ENCODE measurements around the gene CSTPP1.
A peak's percentile ranks its signal among the peaks of the same experiment; 100 is the strongest.
"Not testable (repeated sequence)": the region's sequence is repeated elsewhere in the genome, so short reads cannot be mapped to it uniquely, and the experiment has no call there.

CSTPP1 gene

DNA sequence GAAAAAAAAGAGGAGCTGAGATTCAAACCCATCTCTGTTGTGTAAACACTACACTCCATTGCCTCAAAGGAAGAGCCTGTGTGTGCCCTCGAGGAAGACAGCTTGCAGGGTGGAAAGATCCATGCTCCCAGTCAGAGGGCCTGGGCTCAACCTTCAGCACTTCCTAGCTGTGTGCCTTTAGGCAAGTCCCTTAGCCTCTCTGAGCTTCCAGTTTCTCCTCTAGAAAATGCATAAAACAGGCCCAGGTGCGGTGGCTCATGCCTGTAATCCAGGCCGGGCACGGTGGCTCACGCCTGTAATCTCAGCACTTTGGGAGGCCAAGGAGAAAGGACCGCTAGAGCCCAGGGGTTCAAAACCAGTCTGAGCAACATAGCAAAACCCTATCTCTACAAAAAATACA is 244.7 kb downstream of the CSTPP1 start:
- DNase-seq (ENCODE audit: low spot score) = no peak

DNA sequence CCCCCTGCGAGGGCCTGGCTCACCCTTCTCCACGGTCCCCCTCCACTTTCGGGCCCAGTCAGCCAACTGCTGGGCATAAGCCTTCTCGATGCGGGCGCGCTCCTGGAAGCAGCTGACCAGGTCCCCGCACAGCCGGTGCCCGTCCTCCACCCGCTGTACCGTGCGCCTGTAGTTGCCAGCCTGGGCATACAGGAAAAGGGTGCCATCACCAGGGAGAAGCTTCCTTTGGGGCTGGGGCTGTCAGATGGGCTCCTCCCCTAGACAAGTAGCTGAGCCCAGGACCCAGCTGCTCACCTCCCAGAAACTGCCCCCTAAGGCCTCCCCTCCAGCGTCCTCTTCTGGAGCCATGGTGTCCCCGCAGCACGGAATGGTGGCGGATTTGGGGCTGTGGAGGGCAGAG is 245.8 kb downstream of the CSTPP1 start:
- no peak for DNase-seq (ENCODE audit: low spot score)

DNA sequence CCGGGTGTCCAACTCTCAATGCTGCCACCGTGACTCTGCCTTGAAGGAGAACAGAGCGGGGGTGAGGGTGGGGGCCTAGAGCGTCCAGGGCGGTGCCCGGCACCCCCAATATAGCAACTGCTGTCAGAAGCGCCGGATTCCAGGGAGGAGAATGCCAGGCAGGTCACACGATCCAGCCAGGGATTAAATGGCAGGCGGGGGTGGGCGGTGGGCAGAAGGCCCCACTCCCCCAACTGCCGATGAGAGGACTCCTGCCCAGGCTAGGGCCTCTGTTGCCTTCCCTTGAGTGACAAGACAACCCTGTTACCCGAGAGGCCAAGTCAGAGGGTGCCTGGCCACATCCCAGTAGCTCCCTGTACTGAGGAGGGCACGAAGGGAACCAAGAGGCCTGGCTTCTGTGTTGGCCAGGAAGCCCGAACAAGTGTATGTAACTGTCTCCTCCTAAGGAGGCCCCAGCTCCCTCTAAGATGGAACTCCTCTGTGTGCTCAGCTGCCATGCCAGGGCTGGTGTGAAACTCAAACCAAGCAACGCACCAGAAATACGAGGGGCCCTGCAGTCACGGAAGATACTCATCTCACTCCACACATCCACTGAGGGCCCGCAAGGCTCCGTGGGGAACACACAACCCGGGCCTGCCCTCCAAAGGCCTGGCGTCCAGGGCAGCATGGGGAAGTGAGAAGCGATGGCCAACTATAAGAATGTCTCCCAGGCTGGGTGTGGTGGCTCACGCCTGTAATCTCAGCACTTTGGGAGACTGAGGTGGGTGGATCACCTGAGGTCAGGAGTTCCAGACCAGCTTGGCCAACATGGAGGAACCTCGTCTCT is 246.7 kb downstream of the CSTPP1 start:
- DNase-seq (ENCODE audit: low spot score) = no peak

DNA sequence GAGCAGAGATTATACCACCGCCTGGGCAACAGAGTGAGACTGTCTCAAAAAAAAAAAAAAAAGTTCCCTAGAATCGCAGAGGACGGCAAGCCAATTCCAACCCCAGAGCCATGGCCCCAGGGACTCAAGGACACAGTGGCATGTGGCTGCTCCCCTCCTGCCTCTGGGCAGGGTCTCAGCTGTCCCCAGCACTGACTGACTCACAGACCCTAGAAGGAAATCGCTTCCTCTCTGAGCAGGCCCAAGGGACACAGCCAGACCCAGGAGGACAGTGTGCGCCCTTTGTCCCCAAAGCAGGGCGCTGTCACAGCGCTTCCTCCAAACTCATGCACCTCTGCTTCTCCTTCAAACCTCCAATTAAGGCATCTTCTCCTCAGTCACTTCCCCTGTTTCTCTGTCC is 247.4 kb downstream of the CSTPP1 start:
- no peak for DNase-seq (ENCODE audit: low spot score)

DNA sequence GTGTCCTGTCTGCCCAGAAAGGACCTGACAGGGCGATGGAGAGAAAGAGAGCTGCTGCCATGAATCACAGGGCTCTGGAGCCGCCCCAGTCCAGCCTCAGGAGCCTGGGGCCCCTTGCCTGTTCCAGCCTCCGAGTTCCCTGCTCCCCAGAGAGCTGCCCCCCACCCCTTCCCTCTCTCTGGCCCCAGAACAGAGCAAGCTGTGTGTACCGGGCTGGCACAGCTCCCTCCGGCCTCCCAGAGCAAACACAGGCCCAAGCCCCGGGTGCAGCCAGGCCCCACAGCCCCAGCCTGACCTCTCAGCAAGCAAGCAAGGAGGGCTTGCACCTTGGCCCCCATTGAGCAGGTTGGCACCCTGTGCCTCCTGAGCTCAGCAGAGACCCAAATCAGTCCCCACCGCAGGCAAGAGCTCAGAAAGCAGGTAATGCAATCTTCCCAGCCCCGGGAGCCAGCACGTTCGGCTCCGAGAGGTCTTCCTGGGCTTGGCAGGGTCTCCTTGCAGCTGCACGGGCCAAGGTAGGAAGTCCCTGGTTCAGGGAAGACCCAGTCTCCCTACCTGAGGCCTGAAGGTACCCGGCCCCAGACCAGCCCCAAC is 248.2 kb downstream of the CSTPP1 start:
- DNase-seq (ENCODE audit: low spot score) = peak; percentile 94

DNA sequence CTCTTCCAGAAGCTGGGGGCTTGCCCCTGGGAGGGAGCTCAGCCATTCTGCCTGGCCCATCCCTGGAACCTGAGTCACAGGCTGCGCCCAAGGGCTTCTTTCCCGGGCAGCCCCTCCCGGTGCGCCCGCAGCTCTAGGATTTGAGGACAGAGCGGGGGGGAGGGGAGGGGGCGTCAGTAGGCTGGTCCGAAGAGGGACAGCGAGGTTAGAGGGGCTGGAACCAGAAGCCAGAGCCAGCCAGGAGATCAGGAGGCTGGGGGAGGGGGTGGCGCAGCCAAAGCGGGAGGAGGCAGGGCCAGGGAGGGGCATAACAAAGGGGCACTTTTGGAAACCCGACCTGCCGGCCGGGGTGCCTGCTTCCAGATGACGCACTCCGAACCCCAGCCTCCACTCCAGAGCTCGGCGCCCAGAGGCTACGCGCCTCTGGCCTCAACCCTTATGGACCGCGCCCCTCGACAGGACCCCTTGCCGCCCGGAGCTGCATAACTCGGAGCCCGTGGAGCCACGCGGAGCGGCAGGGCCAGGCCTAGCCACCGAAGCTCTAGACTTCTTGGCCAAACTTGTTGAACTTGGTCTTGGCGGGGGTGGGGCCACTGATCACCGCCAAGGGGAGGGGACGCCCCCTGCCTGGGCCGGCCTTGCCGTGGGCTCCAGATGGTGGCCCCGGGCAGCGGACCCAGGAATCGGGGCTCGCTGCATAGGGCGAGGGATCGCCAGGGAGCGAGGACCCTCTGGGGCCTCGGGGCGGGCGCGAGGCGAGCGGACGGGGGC is 248.9 kb downstream of the CSTPP1 start:
- DNase-seq (ENCODE audit: low spot score) = no peak

DNA sequence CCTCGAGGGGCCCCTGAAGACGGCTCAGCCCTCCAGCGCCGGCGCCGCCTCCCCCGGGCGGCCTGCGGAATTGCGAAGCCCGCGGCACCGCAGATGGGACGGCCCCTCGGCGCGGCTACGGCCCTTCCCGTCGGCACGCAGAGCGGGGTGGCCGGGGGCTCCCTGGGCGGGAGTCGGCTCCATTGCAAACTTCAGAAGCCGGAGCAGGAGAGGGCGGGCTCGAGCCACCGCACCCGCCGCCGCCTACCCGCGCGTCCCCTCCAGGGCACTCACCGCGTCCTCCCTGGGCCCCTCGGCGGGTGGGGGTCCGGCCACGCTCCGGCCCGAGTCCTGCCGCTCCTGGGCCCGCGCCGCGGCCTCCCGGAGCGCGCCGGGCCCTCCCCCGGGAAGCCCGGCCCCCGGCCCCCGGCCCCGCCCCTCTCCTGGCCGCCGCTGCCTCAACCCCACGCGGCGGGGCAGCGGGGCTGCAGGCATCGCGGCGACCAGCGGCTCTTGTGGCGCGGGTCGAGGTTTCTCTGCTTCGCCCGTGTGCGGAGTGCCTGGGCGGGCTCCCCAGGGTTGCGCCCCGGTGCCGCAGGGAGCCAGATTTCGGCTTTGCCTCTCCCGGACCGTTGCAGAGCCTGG is 249.6 kb downstream of the CSTPP1 start, which contains the start of gene PACSIN3:
Gene PACSIN3 (minus strand): TSS at position 359 of the 624 bp plus-strand sequence. CDS start 3,707 bp downstream, outside the sequence.
- no peak for DNase-seq (ENCODE audit: low spot score)

DNA sequence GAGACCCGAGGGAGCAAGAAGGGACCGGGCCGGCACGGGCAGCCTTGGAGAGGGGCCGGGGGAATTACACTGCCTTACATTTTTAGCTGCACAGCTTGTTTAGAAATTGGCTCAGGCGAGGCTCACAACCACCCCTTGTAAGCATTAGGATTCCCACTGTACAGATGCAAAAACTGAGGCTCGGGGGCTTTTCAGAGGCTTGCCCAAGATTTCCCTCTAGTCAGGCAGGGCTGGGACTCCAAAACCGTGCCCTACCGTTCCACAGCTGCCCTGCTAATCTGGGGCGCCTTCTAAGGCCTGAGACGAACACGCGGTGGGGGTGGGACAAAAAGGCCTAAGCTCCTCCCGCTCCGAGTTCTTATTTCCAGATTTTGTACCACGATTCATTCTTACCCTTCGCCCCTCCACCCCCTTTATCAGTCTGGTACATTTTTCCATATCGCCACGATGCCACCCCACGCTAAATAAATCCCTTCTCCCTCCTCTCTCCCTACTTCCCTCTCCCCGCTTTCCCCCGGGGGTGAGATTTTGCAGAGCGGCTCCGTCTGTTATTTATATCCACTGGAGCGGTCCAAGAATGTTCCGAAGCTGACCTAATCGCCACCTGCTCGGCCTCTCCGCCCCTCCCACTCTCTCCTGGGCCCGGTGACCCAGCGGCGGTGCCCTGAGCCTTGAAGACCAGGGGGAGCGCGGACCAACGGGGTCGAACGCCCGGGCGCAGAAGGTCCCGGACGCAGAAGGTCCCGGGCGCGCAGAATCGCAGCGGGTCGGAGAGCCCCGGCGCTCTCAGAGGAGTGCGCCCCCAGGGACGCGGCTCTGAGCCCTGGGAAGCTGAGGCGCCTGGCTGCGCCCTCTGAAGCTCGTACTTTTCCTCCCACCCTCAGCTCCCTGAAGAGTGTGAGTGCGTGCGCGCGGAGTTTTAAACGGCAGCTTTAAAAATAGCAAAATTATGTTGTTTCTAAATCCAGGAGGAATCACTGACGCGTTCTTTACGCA is 250.4 kb downstream of the CSTPP1 start:
- peak; percentile 41 for DNase-seq (ENCODE audit: low spot score)

DNA sequence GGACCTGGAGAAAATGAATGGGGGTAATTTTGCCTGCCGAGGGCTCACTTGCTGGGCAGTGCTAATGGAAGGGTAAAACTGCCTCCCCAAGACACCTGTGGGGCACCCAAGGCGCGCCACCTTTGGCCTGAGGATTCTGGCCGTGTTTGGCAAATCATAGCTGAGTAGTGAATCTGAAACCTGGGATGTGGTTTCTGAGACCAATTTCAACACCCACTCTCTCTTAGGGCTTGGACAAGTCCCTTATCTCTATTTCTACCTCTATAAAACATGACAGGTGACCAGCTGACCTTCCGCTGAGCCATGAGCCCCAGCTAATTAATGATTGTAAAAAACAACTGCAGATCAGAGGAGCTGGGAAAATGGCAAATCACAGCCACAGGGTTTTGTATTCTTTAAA is 251.2 kb downstream of the CSTPP1 start:
- DNase-seq (ENCODE audit: low spot score) = no peak

DNA sequence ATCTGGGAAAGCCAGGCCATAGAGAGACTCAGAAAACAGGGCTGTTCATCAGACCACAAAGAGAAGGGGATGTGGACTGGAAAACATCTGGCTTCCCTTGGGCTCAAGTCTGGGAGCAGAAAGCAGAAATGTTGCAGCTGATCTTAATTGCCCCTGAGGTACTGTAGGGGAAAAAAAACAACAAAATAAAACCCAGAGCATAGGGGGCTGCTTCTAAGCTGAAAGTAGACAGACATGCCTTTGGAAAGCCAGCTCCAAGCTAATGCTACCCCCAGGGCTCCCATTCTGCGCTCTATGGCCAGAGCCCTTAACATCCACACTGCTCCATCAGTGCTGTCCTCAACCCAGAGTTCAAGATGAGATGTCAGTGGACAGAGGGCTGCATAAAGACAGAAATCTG is 251.7 kb downstream of the CSTPP1 start:
- DNase-seq (ENCODE audit: low spot score) = no peak

DNA sequence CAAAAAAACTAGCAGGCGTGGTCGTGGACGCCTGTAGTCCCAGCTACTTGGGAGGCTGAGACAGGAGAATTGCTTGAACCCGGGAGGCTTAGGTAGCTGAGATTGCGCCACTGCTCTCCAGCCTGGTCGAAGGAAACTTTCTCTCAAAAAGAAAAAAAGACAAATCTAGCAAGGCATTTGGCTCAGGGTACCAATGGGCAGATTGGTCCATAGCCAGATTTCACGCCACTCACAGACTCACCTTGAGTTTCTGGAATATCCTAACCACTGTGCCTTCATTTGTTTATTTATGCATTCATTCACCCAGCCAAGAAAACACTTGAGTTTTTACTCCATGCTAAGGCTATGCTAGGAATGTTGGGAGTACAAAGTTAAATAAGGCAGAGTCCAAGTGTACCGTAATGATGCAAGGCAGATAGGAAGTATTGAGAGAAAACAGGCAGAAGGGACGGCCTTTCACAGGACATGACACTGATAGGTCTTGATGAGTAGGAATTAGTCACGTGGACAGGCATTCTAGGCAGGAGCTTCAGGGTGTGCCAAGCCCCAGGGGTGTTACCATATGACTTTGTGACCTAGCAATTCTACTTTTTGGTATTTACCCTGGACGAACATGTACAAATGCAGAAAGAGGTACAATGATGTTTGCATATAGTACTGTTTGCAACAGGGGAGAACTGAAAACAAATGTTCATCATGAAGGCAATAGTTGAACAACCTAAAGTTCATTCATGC is 252.7 kb downstream of the CSTPP1 start:
- DNase-seq (ENCODE audit: low spot score) = no peak

DNA sequence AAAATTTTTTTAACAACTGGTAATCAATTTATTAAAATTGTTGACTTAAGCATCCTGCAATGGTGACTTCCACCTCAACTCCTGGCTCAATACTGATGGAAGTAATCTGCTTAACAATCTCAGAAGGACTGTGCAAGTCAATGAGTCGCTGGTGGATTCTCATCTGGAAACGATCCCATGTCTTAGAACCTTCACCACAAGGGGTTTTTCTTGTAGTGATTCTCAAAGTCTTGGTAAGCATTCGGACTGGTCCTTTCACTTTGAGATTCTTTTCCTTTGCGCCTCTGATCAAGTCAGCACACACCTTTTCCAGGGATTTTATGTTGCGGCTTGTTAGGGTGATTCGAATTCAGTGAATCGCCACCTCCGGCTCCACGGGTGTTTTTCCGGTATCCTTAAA is 254.6 kb downstream of the CSTPP1 start:
- not testable (repeated sequence) for DNase-seq (ENCODE audit: low spot score)

DNA sequence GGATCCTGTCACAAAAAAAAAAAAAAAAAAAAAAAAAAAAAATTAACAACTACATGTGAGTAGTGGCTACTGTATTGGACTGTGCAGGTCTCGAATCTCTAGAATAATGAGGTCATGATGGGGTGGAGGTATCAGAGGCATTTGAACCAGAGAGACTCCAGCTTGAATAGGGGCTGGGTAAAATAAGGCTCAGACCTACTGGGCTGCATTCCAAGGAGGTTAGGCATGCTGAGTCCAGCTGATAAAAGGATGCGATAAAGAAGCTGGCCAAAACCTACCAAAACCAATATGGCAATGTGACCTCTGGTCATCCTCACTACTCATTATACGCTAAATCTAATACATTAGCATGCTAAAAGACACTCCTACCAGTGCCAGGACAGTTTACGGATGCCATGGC is 255.6 kb downstream of the CSTPP1 start:
- no peak for DNase-seq (ENCODE audit: low spot score)

DNA sequence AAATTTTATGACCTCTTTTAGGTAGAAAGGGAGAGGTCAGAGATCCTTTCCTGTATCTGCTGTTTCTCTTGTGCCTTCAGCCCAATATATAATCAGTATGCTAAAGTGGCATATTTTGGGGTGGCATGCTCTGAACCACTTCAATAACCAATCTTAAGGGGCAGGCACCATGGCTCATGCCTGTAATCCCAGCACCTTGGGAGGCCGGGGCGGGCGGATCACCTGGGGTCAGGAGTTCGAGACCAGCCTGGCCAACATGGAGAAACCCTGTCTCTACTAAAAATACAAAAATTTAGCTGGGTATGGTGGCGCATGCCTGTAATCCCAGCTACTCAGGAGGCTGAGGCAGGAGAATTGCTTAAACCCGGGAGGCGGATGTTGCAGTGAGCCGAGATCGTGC is 261.6 kb downstream of the CSTPP1 start:
- not testable (repeated sequence) for DNase-seq (ENCODE audit: low spot score)

DNA sequence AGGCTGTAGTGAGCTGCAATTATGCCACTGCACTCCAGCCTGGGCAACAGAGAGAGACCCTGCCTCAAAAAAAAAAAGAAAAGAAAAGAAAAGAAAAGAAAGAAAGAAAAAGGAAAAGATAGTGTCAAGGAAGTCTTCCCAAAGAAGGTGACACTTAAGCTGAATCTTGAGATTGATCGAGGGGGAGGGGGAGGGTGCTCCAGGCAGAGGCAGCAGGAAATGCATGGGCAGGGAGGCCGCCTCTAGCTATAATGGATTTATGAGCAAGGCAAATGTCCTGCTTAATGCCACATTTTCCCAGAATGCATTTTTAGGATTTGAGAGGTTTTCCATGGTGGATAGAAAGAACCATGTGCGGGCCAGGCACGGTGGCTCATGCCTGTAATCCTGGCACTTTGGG is 264.5 kb downstream of the CSTPP1 start:
- no peak for DNase-seq (ENCODE audit: low spot score)

DNA sequence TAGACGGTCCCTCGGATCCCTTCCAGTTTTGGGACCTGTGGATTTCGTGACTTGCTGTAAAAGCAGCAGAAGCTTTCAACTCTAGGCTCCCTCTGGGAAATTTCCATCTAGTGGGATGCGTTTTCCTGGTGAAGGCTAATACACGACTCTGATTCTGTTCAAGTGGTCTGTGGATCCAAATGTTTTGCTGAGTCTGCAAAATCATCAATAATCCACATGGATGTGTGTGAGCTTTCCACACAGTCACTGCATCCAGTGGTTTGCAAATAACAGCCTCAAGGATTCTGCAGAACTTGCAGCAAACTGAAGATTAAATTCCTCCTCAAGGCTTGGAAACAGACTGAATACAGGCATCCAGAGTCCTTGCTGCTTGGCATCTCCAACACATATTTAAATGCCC is 266.0 kb downstream of the CSTPP1 start:
- DNase-seq (ENCODE audit: low spot score) = no peak

DNA sequence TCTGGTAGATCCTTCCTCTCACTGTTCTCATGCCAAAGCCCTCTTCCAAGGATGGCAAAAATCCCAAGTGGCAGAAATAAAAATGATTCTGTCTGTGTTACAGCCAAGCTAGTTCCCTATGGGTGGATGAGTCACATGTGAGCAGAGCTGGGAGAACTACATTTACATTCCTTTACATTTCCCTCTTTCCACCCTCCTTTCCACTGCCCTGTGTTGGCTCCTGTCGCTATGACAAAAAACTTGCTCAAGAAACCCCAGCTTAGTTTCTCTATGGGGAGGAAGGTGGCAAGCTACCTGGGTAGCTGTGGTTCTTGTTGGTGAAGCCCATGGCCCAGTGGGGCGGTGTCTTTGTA is 268.1 kb downstream of the CSTPP1 start:
- DNase-seq (ENCODE audit: low spot score) = no peak

DNA sequence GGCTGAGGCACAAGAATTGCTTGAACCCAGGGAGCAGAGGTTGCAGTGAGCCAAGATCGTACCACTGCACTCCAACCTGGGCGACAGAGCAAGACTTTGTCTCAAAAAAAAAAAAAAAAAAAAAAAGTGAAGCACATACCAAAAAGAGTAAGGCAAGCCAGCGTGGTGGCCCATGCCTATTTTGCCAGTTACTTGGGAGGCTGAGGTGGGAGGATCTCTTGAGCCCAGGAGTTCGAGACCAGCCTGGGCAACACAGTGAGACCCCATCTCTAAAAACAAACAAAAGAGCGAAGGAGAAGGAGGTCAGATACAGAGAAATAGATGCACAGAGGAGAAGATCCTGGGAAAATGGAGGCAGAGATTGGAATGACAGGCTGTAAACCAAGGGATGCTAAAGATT is 270.0 kb downstream of the CSTPP1 start:
- DNase-seq (ENCODE audit: low spot score) = not testable (repeated sequence)

DNA sequence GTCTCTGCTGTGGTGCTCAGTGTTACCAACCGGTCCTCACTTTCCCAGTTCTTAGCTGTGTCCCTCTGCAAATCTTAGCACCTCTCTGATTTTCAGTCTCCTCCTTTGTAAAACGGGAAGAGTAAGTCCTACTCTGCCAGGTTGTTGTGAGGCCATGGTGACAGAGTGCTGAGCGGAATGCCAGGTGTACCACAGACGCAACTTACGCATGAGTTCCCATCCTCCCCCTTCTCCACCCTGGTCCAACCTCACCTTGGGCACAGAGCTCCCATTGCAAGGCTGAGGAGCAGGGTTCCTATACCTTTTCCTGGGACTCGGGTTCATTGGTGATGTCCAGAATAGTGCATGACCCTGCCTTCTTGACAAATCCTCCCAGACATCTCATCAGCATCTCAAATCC is 270.9 kb downstream of the CSTPP1 start:
- no peak for DNase-seq (ENCODE audit: low spot score)

DNA sequence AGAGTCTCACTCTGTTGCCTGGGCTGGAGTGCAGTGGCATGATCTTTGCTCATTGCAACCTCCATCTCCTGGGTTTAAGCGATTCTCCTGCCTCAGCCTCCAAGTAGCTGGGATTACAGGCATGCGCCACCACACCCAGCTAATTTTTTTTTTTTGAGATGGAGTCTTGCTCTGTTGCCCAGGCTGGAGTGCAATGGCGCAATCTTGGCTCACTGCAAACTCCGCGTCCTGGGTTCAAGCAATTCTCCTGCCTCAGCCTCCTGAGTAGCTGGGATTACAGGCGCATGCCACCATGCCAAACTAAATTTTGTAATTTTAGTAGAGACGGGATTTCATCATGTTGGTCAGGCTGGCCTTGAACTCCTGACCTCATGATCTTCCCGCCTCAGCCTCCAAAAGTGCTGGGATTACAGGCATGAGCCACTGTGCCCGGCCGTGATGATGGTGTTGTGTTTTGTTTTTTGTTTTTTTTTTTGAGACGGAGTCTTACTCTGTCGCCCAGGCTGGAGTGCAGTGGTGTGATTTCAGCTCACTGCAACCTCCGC is 271.5 kb downstream of the CSTPP1 start:
- not testable (repeated sequence) for DNase-seq (ENCODE audit: low spot score)

Data from globus pallidus (tissue), 1 donor.